HUDEP-2 (cell line): ENCODE data around the gene RBM34.
"Not testable (repeated sequence)": the region's sequence is repeated elsewhere in the genome, so short reads cannot be mapped to it uniquely, and the experiment has no call there.

ENCODE experiments used
- DNase-seq, 76 experiments: peaks; one replicate each; lab custom pipeline; 2025; ENCODE audit not compliant: unreplicated experiment in 76 of 76; lab: John Stamatoyannopoulos, UW

The RBM34 gene

GRCh38 chr1:235093013-235093695, 67.9 kb downstream of the RBM34 start:
- no peak for DNase-seq

DNA sequence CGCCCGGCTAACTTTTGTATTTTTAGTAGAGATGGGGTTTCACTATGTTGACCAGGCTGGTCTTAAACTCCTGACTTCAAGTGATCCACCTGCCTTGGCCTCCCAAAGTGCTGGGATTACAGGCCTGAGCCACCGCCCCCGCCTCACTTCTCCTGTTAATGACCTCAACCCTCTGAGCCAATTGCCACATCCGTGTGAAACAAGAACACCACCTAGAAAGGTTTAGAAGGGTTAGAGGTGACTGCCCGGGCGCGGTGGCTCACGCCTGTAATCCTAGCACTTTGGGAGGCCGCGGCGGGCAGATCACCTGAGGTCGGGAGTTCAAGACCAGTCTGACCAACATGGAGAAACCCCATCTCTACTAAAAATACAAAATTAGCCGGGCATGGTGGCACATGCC, 68.6 kb downstream of the RBM34 start:
- DNase-seq, result not testable (repeated sequence)

DNA sequence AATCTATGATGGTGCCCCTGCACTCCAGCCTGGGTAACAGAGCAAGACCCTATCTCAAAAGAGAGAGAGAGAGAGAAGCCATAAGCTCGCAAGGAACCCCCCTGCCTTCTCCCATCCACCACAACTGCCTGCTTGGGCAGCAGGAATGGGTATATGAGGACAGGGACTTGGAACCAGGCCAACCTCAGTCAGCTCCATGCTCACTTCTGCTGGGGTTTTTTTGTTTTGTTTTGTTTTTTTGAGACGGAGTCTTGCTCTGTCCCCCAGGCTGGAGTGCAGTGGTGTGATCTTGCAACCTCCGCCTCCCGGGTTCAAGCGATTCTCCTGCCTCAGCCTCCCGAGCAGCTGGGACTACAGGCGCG, 69.0 kb downstream of the RBM34 start:
- not testable (repeated sequence) for DNase-seq

DNA sequence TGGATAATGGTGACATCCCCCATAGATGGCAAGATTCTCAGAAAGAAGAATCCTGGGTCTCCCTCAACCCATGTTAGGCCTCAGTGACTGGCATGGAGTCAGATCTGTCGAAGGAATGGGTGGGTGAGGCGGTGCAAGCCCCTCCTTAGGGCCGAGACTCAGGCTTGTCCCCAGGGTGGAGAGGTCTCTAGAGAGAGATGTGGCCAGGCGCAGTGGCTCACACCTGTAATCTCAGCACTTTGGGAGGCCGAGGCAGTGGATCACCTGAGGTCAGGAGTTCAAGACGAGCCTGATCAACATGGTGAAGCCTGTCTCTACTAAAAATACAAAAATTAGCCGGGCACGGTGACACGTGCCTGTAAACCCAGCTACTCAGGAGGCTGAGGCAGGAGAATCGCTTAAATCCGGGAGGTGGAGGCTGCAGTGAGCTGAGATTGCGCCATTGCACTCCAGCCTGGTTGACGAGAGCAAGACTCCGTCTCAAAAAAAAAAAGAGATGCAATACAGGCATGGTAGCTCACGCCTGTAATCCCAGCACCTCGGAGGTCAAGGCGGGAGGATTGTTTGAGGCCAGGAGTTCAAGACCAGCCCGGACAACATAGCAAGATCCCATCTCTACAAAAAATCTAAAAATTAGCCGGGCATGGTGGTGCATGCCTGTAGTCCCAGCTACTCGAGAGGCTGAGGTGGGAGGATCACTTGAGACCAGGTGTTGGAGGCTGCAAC, 69.6 kb downstream of the RBM34 start:
- DNase-seq, result not testable (repeated sequence)

DNA sequence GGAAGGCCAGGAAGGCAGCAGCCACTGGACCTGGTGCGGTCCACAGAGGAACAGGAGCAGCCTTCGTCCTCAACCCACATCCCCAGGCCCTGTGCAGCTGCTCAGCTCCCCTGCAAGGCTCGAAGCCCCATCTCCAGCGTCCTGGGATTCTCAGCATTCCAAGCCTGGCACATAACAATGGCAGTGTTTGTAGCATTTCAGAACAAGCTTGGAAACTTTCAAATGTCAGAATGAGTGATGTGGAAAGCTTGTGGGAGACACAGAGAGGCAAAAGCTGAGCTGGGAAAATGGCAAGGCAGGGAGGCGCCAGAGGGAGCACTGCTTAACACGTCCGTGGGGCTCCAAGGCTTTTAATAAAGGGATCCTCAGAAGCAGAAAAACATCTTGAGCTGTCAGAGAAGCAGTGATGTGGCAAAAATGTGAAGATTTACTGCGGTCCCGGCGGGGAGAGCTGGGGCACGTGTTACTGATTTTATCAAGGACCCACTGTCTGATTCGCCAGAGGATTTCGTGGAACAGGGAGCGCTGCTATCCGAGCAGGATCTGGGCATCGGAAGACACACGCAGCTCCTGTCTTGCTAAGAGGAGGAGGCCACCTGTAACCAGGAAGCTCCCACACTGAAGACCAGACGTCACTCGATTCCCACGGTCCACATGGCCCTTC, 70.5 kb downstream of the RBM34 start:
- no peak for DNase-seq

DNA sequence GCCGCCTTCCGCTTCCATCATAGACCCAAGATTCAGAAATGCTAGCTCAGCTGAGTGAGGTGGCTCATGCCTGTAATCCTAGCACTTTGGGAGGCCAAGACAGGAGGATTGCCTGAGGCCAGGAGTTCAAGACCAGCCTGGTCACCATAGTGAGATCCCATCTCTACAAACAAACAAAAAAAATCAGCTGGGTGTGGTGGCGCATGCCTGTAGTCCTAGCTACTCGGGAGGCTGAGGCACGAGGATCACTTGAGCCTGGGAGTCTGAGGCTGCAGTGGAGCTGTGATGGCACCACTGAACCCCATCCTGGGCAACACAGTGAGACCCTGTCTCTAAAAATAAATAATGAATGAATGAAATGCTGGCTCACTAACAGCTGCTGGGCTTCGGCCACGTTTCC, 72.1 kb downstream of the RBM34 start:
- no peak for DNase-seq

DNA sequence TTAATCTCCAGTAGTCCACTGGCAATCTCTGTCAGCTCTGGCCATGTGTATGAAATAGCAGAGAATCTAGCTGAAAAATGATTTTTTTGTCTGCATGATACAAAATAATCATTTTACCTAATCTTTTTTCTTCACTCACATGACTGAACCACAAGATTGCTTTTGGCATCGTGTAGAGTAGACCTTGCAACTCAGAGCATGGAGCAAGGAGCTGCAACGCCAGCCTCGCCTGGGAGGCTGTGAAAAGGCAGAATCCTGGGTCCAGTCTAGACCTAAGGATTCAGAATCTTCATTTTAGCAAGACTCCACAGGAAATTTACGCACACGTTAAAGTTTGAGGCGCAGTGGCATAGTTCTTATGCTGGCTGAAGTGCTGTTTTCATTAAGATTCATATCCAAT, 72.6 kb downstream of the RBM34 start:
- no peak for DNase-seq

- no peak for DNase-seq
These were observed 73.1 kb downstream of the RBM34 start for GRCh38 chr1:235087906-235088305.

DNA sequence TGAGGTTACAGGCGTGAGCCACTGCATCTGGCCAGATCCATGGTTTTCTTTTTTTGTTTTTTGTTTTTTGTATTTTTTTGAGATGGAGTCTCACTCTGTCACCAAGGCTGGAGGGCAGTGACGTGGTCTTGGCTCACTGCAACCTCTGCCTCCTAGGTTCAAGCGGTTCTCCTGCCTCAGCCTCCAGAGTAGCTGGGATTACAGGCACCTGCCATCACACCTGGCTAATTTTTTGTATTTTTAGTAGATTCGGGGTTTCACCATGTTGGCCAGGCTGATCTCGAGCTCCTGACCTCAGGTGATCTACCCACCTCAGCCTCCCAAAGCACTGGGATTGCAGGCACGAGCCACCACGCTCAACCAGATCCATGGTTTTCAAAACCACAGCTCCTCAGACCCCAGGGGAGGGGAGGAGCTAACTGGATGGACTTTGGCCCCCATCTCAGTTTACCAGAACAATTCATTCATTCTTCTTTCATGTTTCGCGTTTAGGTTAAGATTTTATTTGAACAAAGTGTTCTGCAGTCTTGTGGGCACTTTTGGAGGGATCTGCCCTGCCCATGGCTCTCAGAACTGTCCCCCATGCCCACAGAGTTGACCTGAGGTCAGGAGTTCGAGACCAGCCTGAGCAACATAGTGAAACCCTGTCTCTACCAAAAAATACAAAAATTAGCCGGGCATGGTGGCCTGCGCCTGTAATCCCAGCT, 75.5 kb downstream of the RBM34 start:
- not testable (repeated sequence) for DNase-seq
